ENCODE measurements around the gene DLG2.

DLG2 gene

GRCh38 chr11:84256618-84257017, 1370.5 kb downstream of the DLG2 start:
- Histone ChIP-seq H3K9ac (ENCODE audit: low read length) (no peak overlapping the region), H3K4me3 (ENCODE audit: low read depth in 1 of 2, low read length in 2 of 2) (no peak overlapping the region), H3K4me1 (ENCODE audit: insufficient read depth, low read length) (no peaks in the 10 kb centered on the region), H3K9me3 (ENCODE audit: low read length) (no peaks in the 10 kb centered on the region), H3K27me3 (ENCODE audit: control insufficient read depth in 1 of 2, insufficient read depth in 2 of 2, low read length in 2 of 2) (no peaks in the 10 kb centered on the region), H3K36me3 (ENCODE audit: insufficient read depth, low read length) (no peaks in the 10 kb centered on the region), H3K27ac (ENCODE audit: low read depth, low read length) (no peak overlapping the region)

- Histone ChIP-seq H3K27ac (ENCODE audit: low read depth, low read length) (no peak overlapping the region), H3K36me3 (ENCODE audit: insufficient read depth, low read length) (no peaks in the 10 kb centered on the region), H3K9me3 (ENCODE audit: low read length) (no peaks in the 10 kb centered on the region)
Observed at GRCh38 chr11:84255483-84255882, 1371.7 kb downstream of the DLG2 start.

GRCh38 chr11:84250834-84251613, 1376.1 kb downstream of the DLG2 start:
- Histone ChIP-seq H3K27ac (ENCODE audit: low read depth, low read length) (no peak overlapping the region), H3K4me3 (ENCODE audit: low read depth in 1 of 2, low read length in 2 of 2) (no peak overlapping the region), H3K9ac (ENCODE audit: low read length) (no peak overlapping the region), H3K36me3 (ENCODE audit: insufficient read depth, low read length) (no peaks in the 10 kb centered on the region), H3K9me3 (ENCODE audit: low read length) (no peaks in the 10 kb centered on the region), H3K4me1 (ENCODE audit: insufficient read depth, low read length) (no peaks in the 10 kb centered on the region), H3K27me3 (ENCODE audit: control insufficient read depth in 1 of 2, insufficient read depth in 2 of 2, low read length in 2 of 2) (no peaks in the 10 kb centered on the region)

More at GRCh38 chr11:84255483-84255882, 1371.7 kb downstream of the DLG2 start:
- no peak overlapping the region for H3K4me3 ChIP-seq (ENCODE audit: low read depth in 1 of 2, low read length in 2 of 2)
- no peaks in the 10 kb centered on the region for H3K27me3 ChIP-seq (ENCODE audit: control insufficient read depth in 1 of 2, insufficient read depth in 2 of 2, low read length in 2 of 2)
- no peaks in the 10 kb centered on the region for H3K4me1 ChIP-seq (ENCODE audit: insufficient read depth, low read length)
- no peak overlapping the region for H3K9ac ChIP-seq (ENCODE audit: low read length)

- no peaks in the 10 kb centered on the region for H3K4me1 ChIP-seq (ENCODE audit: insufficient read depth, low read length)
- no peaks in the 10 kb centered on the region for H3K36me3 ChIP-seq (ENCODE audit: insufficient read depth, low read length)
- no peak overlapping the region for H3K27ac ChIP-seq (ENCODE audit: low read depth, low read length)
- no peaks in the 10 kb centered on the region for H3K9me3 ChIP-seq (ENCODE audit: low read length)
- H3K27me3 ChIP-seq (ENCODE audit: control insufficient read depth in 1 of 2, insufficient read depth in 2 of 2, low read length in 2 of 2), result no peaks in the 10 kb centered on the region
- H3K9ac ChIP-seq (ENCODE audit: low read length), result no peak overlapping the region
- no peak overlapping the region for H3K4me3 ChIP-seq (ENCODE audit: low read depth in 1 of 2, low read length in 2 of 2)
Observed at GRCh38 chr11:84249344-84250135, 1377.6 kb downstream of the DLG2 start.

GRCh38 chr11:84247926-84248325, 1379.2 kb downstream of the DLG2 start:
- Histone ChIP-seq H3K36me3 (ENCODE audit: insufficient read depth, low read length) (no peaks in the 10 kb centered on the region), H3K4me1 (ENCODE audit: insufficient read depth, low read length) (no peaks in the 10 kb centered on the region), H3K9me3 (ENCODE audit: low read length) (no peaks in the 10 kb centered on the region), H3K27me3 (ENCODE audit: control insufficient read depth in 1 of 2, insufficient read depth in 2 of 2, low read length in 2 of 2) (no peaks in the 10 kb centered on the region), H3K4me3 (ENCODE audit: low read depth in 1 of 2, low read length in 2 of 2) (no peak overlapping the region), H3K27ac (ENCODE audit: low read depth, low read length) (no peak overlapping the region), H3K9ac (ENCODE audit: low read length) (no peak overlapping the region)

- no peak overlapping the region for H3K27ac ChIP-seq (ENCODE audit: low read depth, low read length)
- no peak overlapping the region for H3K9ac ChIP-seq (ENCODE audit: low read length)
- H3K4me1 ChIP-seq (ENCODE audit: insufficient read depth, low read length), result no peaks in the 10 kb centered on the region
- no peak overlapping the region for H3K4me3 ChIP-seq (ENCODE audit: low read depth in 1 of 2, low read length in 2 of 2)
- no peaks in the 10 kb centered on the region for H3K27me3 ChIP-seq (ENCODE audit: control insufficient read depth in 1 of 2, insufficient read depth in 2 of 2, low read length in 2 of 2)
- no peaks in the 10 kb centered on the region for H3K36me3 ChIP-seq (ENCODE audit: insufficient read depth, low read length)
- H3K9me3 ChIP-seq (ENCODE audit: low read length), result no peaks in the 10 kb centered on the region
Observed at GRCh38 chr11:84247129-84247528, 1380.0 kb downstream of the DLG2 start.

- Histone ChIP-seq H3K27ac (ENCODE audit: low read depth, low read length) (no peak overlapping the region), H3K27me3 (ENCODE audit: control insufficient read depth in 1 of 2, insufficient read depth in 2 of 2, low read length in 2 of 2) (no peaks in the 10 kb centered on the region), H3K9ac (ENCODE audit: low read length) (no peak overlapping the region), H3K4me1 (ENCODE audit: insufficient read depth, low read length) (no peaks in the 10 kb centered on the region), H3K4me3 (ENCODE audit: low read depth in 1 of 2, low read length in 2 of 2) (no peak overlapping the region), H3K9me3 (ENCODE audit: low read length) (no peaks in the 10 kb centered on the region), H3K36me3 (ENCODE audit: insufficient read depth, low read length) (no peaks in the 10 kb centered on the region)
Observed at GRCh38 chr11:84243629-84244263, 1383.4 kb downstream of the DLG2 start.

GRCh38 chr11:84241343-84242131, 1385.6 kb downstream of the DLG2 start:
- Histone ChIP-seq H3K4me1 (ENCODE audit: insufficient read depth, low read length) (no peaks in the 10 kb centered on the region), H3K9ac (ENCODE audit: low read length) (no peak overlapping the region), H3K27ac (ENCODE audit: low read depth, low read length) (no peak overlapping the region), H3K36me3 (ENCODE audit: insufficient read depth, low read length) (no peaks in the 10 kb centered on the region), H3K4me3 (ENCODE audit: low read depth in 1 of 2, low read length in 2 of 2) (no peak overlapping the region), H3K9me3 (ENCODE audit: low read length) (no peaks in the 10 kb centered on the region), H3K27me3 (ENCODE audit: control insufficient read depth in 1 of 2, insufficient read depth in 2 of 2, low read length in 2 of 2) (no peaks in the 10 kb centered on the region)

- H3K9me3 ChIP-seq (ENCODE audit: low read length), result no peaks in the 10 kb centered on the region
- H3K27me3 ChIP-seq (ENCODE audit: control insufficient read depth in 1 of 2, insufficient read depth in 2 of 2, low read length in 2 of 2), result no peaks in the 10 kb centered on the region
Observed at GRCh38 chr11:84240847-84241246, 1386.3 kb downstream of the DLG2 start.

GRCh38 chr11:84236436-84236835, 1390.7 kb downstream of the DLG2 start:
- H3K4me1 ChIP-seq (ENCODE audit: insufficient read depth, low read length), result no peaks in the 10 kb centered on the region
- no peaks in the 10 kb centered on the region for H3K9me3 ChIP-seq (ENCODE audit: low read length)
- no peaks in the 10 kb centered on the region for H3K36me3 ChIP-seq (ENCODE audit: insufficient read depth, low read length)
- H3K9ac ChIP-seq (ENCODE audit: low read length), result no peak overlapping the region
- no peak overlapping the region for H3K4me3 ChIP-seq (ENCODE audit: low read depth in 1 of 2, low read length in 2 of 2)
- H3K27ac ChIP-seq (ENCODE audit: low read depth, low read length), result no peak overlapping the region
- H3K27me3 ChIP-seq (ENCODE audit: control insufficient read depth in 1 of 2, insufficient read depth in 2 of 2, low read length in 2 of 2), result no peaks in the 10 kb centered on the region

More at GRCh38 chr11:84240847-84241246, 1386.3 kb downstream of the DLG2 start:
- no peak overlapping the region for H3K27ac ChIP-seq (ENCODE audit: low read depth, low read length)
- H3K36me3 ChIP-seq (ENCODE audit: insufficient read depth, low read length), result no peaks in the 10 kb centered on the region
- H3K9ac ChIP-seq (ENCODE audit: low read length), result no peak overlapping the region
- no peak overlapping the region for H3K4me3 ChIP-seq (ENCODE audit: low read depth in 1 of 2, low read length in 2 of 2)
- no peaks in the 10 kb centered on the region for H3K4me1 ChIP-seq (ENCODE audit: insufficient read depth, low read length)
